ENCODE measurements around the gene BNIP5. TPM values are rescaled to one million over a fixed set of nuclear protein-coding genes. Genes with fewer than 3 reads are reported as not detected.

The BNIP5 gene
- under 1 TPM; 0.09 to 0.30 (median 0.20) TPM for polyA plus RNA-seq (ENCODE audit: insufficient read length in 4 of 4)

- no peak for DNase-seq (ENCODE audit: low read depth in 4 of 4, low spot score in 2 of 4)
Measured at GRCh38 chr6:36336779-36337241, at the start of gene BNIP5. Gene BNIP5 (minus strand): TSS chr6:36336888. CDS start chr6:36330690, 6,198 bp downstream.

GRCh38 chr6:36384095-36384494 lies 47.4 kb upstream of the BNIP5 start:
- DNase-seq (ENCODE audit: low read depth in 4 of 4, low spot score in 2 of 4), result no peak

- no peak for DNase-seq (ENCODE audit: low read depth in 4 of 4, low spot score in 2 of 4)
Measured at GRCh38 chr6:36383606-36384005, 46.9 kb upstream of the BNIP5 start.

GRCh38 chr6:36382976-36383375 lies 46.3 kb upstream of the BNIP5 start:
- DNase-seq (ENCODE audit: low read depth in 4 of 4, low spot score in 2 of 4), result no peak

GRCh38 chr6:36381502-36382389 lies 45.1 kb upstream of the BNIP5 start:
- no peak for DNase-seq (ENCODE audit: low read depth in 4 of 4, low spot score in 2 of 4)

GRCh38 chr6:36380166-36380565 lies 43.5 kb upstream of the BNIP5 start:
- no peak for DNase-seq (ENCODE audit: low read depth in 4 of 4, low spot score in 2 of 4)

GRCh38 chr6:36378936-36379335 lies 42.2 kb upstream of the BNIP5 start:
- no peak for DNase-seq (ENCODE audit: low read depth in 4 of 4, low spot score in 2 of 4)

GRCh38 chr6:36378243-36378920 lies 41.7 kb upstream of the BNIP5 start:
- DNase-seq (ENCODE audit: low read depth in 4 of 4, low spot score in 2 of 4), result no peak

GRCh38 chr6:36377594-36377993 lies 40.9 kb upstream of the BNIP5 start:
- DNase-seq (ENCODE audit: low read depth in 4 of 4, low spot score in 2 of 4), result no peak

- no peak for DNase-seq (ENCODE audit: low read depth in 4 of 4, low spot score in 2 of 4)
Measured at GRCh38 chr6:36376742-36377141, 40.1 kb upstream of the BNIP5 start.

GRCh38 chr6:36376183-36376582 lies 39.5 kb upstream of the BNIP5 start:
- DNase-seq (ENCODE audit: low read depth in 4 of 4, low spot score in 2 of 4), result no peak

- no peak for DNase-seq (ENCODE audit: low read depth in 4 of 4, low spot score in 2 of 4)
Measured at GRCh38 chr6:36375644-36376155, 39.0 kb upstream of the BNIP5 start.

GRCh38 chr6:36374972-36375371 lies 38.3 kb upstream of the BNIP5 start:
- no peak for DNase-seq (ENCODE audit: low read depth in 4 of 4, low spot score in 2 of 4)

GRCh38 chr6:36374194-36374593 lies 37.5 kb upstream of the BNIP5 start:
- DNase-seq (ENCODE audit: low read depth in 4 of 4, low spot score in 2 of 4), result no peak

- no peak for DNase-seq (ENCODE audit: low read depth in 4 of 4, low spot score in 2 of 4)
Measured at GRCh38 chr6:36373368-36374019, 36.8 kb upstream of the BNIP5 start.

- DNase-seq (ENCODE audit: low read depth in 4 of 4, low spot score in 2 of 4), result no peak
Measured at GRCh38 chr6:36372088-36372487, 35.4 kb upstream of the BNIP5 start.

GRCh38 chr6:36371211-36371610 lies 34.5 kb upstream of the BNIP5 start:
- DNase-seq (ENCODE audit: low read depth in 4 of 4, low spot score in 2 of 4), result no peak

GRCh38 chr6:36370638-36371037 lies 34.0 kb upstream of the BNIP5 start:
- DNase-seq (ENCODE audit: low read depth in 4 of 4, low spot score in 2 of 4), result no peak

GRCh38 chr6:36368921-36369865 lies 32.5 kb upstream of the BNIP5 start:
- DNase-seq (ENCODE audit: low read depth in 4 of 4, low spot score in 2 of 4), result no peak

- DNase-seq (ENCODE audit: low read depth in 4 of 4, low spot score in 2 of 4), result no peak
Measured at GRCh38 chr6:36368421-36368820, 31.7 kb upstream of the BNIP5 start.

Data from left renal cortex interstitium (tissue), 4 donors.